ENCODE measurements around the gene TMEM72. TPM values are rescaled to one million over a fixed set of nuclear protein-coding genes. Genes with fewer than 3 reads are reported as not detected.

Gene TMEM72
- total RNA-seq, 2 donors from 2014 or later: not detected

DNA sequence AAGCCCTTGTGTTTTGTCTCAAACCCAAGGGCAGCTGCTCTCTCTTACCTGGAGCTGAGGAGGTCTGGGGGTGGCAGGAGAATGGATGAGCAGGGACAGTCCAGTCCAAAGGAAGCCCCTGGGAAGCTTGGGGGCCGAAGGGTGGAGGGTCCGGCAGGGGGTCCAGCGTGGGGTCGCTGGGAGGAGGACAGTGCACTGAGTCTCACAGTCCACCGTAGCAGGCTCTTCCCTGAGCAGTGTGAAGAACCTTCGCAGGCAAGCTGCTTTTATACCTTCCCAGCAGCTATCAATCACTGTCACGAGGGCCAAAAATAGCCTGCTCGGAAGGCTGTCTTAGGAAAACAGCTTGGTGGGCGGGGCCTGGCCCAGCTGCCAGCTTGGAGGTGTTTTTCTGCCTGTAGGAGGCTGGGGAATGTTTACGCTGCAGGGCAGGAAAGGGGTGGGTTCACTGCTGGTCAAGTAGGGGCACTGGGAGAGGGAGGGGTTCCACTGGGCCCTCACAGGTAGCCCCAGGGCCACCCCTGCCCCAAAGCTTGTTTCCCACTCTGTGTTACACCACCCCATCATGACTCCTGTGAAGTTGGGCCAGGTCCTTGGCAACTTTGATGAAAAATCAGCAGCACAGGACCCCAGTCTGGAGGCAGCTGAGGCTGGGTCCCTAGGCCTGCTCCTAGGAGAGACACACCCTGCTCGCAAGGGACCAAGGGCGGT lies 67.6 kb downstream of the TMEM72 start, which contains the start of gene DEPP1:
Gene DEPP1, minus strand, starts transcription at position 240 of the 711 bp plus-strand sequence. CDS start 779 bp downstream, outside the sequence.
- Histone ChIP-seq H3K27me3 (replicated peaks; ENCODE audit: insufficient read depth) (no peaks in the 10 kb centered on the region), H3K4me1 (ENCODE audit: control insufficient read depth in 1 of 2, low read depth in 2 of 2) (peaks cover 46 to 75% of the 10 kb centered on the region in 2 donors), H3K9me3 (no peaks in the 10 kb centered on the region), H3K4me3 (peak within 1 kb of the TSS; percentile 73), H3K36me3 (peaks cover 13% of the 10 kb centered on the region), H3K27ac (peak within 1 kb of the TSS; percentile 87 to 95)
- TF ChIP-seq, protein P1, sequence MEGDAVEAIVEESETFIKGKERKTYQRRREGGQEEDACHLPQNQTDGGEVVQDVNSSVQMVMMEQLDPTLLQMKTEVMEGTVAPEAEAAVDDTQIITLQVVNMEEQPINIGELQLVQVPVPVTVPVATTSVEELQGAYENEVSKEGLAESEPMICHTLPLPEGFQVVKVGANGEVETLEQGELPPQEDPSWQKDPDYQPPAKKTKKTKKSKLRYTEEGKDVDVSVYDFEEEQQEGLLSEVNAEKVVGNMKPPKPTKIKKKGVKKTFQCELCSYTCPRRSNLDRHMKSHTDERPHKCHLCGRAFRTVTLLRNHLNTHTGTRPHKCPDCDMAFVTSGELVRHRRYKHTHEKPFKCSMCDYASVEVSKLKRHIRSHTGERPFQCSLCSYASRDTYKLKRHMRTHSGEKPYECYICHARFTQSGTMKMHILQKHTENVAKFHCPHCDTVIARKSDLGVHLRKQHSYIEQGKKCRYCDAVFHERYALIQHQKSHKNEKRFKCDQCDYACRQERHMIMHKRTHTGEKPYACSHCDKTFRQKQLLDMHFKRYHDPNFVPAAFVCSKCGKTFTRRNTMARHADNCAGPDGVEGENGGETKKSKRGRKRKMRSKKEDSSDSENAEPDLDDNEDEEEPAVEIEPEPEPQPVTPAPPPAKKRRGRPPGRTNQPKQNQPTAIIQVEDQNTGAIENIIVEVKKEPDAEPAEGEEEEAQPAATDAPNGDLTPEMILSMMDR (IDR thresholded peaks at IDR 0.05): peak; percentile 15
- peak; percentile 71 for ATAC-seq (ENCODE audit: insufficient number of reproducible peaks, low FRiP score, low read depth)
- peak; percentile 87 for DNase-seq (ENCODE audit: low spot score)

DNA sequence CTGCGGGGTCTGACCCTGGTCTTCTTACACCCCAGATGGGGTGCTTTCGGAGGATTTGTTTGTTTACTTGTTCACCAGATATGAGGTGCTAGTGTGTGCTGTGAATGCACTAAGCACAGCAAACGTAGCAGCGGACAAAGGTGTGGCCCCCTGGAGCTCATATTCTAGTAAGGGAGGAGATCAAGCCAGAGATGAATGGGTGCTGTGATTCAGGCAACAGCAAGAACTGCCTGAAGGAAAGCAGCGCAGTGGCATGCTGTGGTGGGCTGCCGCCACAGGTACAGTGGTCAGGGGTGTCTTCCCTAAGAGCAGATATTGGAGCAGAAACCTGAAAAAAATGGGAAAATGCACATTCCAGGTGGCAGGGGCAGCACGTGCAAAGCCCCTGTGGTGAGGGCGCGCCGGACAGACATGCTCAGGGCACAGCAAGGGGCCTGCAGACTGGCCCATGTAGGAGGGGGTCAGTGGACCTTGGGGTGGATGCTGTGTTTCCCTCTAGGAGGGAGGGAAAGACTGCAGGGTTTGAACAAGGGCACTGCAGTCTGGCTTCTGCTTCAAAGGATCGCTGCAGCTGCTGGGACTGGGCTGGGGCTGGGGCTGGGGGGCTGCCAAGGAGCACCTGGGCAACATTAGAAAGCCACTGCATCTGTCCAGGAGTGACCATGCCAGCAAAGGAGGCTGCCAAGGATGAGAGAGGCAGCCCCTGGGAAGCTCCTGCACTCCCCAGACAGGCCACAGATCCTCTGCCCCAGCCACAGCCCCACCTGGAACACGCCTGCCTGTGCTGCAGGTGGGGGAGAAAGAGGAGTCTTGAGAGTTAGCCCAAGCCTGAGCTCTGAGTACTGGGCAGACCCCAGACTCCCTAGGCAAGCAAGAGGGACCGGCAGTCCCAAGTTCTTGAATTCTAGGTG lies 68.4 kb downstream of the TMEM72 start:
- Histone ChIP-seq H3K4me1 (ENCODE audit: control insufficient read depth in 1 of 2, low read depth in 2 of 2) (peaks cover 52 to 75% of the 10 kb centered on the region in 2 donors), H3K36me3 (peaks cover 13% of the 10 kb centered on the region), H3K27ac (peak overlapping the region; percentile 87 to 95), H3K27me3 (replicated peaks; ENCODE audit: insufficient read depth) (no peaks in the 10 kb centered on the region), H3K9me3 (no peaks in the 10 kb centered on the region), H3K4me3 (no peak overlapping the region)
- ATAC-seq (ENCODE audit: insufficient number of reproducible peaks, low FRiP score, low read depth) (no peak), DNase-seq (ENCODE audit: low spot score) (no peak)
- TF ChIP-seq, protein P1 (IDR thresholded peaks at IDR 0.05): no peak

DNA sequence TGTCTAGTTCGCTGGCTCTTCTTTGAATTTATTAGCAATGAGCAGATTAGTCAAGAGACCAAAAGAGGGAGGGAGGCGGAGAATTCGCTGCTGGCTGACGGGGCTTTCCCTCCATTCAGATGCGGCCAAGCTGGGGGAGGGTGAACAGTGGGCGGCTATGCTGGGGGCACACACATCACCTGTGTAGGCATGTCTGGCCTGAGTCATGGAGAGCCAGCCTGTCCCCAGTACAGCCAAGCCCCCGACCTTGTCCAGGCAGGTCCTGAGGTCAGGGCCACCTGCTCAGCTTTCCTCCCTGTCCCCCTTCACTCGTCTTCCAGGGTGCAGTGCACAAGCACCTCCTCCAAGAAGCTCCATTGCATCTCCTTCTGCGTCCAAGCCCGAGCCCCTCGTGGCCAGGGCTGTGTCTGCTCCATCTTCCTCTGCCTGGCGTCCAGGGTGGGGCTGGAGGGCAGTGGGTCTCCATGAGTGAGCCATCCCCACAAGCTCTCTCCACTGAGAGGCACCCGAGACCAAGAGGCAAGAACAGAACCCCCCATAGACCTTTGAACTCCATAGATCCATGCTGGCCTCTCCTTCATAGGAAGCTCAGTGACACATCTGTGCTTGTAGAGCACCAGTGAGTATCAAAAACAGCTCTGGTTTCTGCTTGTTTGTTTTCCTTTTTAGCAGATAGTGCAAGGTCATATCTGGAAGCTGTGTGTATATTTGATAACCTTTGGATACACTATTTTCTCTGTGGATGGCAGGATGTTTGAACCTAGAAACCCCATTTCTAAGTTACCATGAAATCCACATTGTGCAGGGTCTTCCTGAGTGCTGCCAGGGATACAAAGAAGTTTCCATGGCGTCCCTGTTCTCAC lies 69.4 kb downstream of the TMEM72 start:
- DNase-seq (ENCODE audit: low spot score): no peak
- H3K36me3 ChIP-seq: peaks cover 13% of the 10 kb centered on the region
- H3K27ac ChIP-seq: peak overlapping the region; percentile 87 to 95
- peaks cover 62 to 83% of the 10 kb centered on the region in 2 donors for H3K4me1 ChIP-seq (ENCODE audit: control insufficient read depth in 1 of 2, low read depth in 2 of 2)
- H3K27me3 ChIP-seq (replicated peaks; ENCODE audit: insufficient read depth): no peaks in the 10 kb centered on the region
- peak overlapping the region; percentile 50 for H3K4me3 ChIP-seq
- TF ChIP-seq, protein P1 (IDR thresholded peaks at IDR 0.05): no peak
- H3K9me3 ChIP-seq: no peaks in the 10 kb centered on the region
- ATAC-seq (ENCODE audit: insufficient number of reproducible peaks, low FRiP score, low read depth): no peak

DNA sequence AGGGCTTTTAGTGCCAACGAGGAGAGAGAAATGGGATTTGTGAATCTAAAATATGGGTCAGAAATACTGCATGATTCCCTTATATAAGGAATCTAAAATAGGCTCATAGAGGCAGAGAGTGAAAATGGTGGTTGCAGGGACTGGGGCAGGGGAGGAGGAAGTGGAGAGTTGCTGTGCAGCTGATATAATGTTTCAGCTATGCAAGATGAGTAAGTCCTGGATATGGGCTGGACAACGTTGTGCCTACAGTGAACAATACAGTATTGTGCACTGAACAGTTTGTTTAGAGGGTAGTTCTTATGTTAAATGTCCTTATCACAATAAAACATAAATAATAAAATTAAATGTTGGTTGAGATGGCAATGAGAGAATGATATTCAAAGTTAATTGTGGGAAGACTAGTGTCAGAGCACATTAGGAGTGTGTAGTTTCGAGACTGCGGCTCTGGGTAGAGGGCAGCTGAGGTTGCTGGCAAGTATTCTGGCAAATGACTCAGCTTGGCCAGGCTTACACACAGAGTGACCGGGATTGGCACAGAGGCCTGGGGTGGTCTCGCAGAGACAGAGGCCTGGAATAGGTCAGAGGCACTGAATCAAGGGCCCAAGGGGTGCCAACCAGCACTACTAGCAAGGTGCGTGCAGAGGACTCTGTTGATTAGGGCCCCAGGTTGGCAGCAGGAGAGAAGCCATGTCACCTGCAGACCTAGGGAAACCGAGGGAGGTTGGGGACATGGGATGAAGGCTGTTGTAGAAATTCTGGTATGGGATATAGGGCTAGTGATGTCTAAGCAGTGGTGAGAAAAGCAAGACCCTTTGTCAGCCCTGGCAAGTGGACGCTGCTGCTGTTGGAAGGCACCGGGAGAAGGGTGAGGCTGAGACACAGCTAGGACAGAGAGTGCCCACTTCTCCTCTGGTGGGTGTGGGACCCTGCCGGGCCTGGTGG lies 70.3 kb downstream of the TMEM72 start:
- H3K9me3 ChIP-seq: no peaks in the 10 kb centered on the region
- ATAC-seq (ENCODE audit: insufficient number of reproducible peaks, low FRiP score, low read depth) (peak; percentile 62), DNase-seq (ENCODE audit: low spot score) (no peak)
- peak overlapping the region; percentile 87 to 95 for H3K27ac ChIP-seq
- H3K27me3 ChIP-seq (replicated peaks; ENCODE audit: insufficient read depth): no peaks in the 10 kb centered on the region
- TF ChIP-seq, protein P1 (IDR thresholded peaks at IDR 0.05): no peak
- H3K36me3 ChIP-seq: peaks cover 12% of the 10 kb centered on the region
- peak overlapping the region; percentile 50 for H3K4me3 ChIP-seq
- peaks cover 67 to 84% of the 10 kb centered on the region in 2 donors for H3K4me1 ChIP-seq (ENCODE audit: control insufficient read depth in 1 of 2, low read depth in 2 of 2)
